HEK293 (cell line): ENCODE data around the gene COL6A1.

ENCODE experiments used
- GLIS1 ChIP-seq: fragments of 450-650 bp; formaldehyde crosslinking; IDR thresholded peaks from 2 replicates; pipeline ENCODE4 v1.5.1; 2016; ENCODE audit warnings: missing biosample characterization, missing genetic modification characterization
- SP2 ChIP-seq: fragments of 450-650 bp; formaldehyde crosslinking; IDR thresholded peaks from 2 replicates; pipeline ENCODE4 v1.5.1; 2016; ENCODE audit warnings: missing biosample characterization, missing genetic modification characterization
- ZNF274 ChIP-seq, 2 experiments: fragments of 200-500 bp in 1 of 2; fragments of 450-650 bp in 1 of 2; sonication (Bioruptor generic) in 1 of 2; formaldehyde crosslinking in 1 of 2; IDR thresholded peaks; 2 replicates each; pipeline versions ENCODE4 v1.5.1 to v1.6.1; 2014 to 2016; ENCODE audit warnings: borderline replicate concordance in 1 of 2, inconsistent platforms in 1 of 2, low read length in 1 of 2, missing biosample characterization in 1 of 2, missing genetic modification characterization in 1 of 2
- ZNF280D ChIP-seq: fragments of 450-650 bp; formaldehyde crosslinking; IDR thresholded peaks from 2 replicates; pipeline ENCODE4 v1.5.1; 2016; ENCODE audit warnings: missing biosample characterization, missing genetic modification characterization
- ZNF302 ChIP-seq: fragments of 450-650 bp; formaldehyde crosslinking; IDR thresholded peaks from 2 replicates; pipeline ENCODE4 v1.5.1; 2016; ENCODE audit warnings: missing biosample characterization, missing genetic modification characterization, low read depth
- ZNF639 ChIP-seq: fragments of 450-650 bp; formaldehyde crosslinking; IDR thresholded peaks from 2 replicates; pipeline ENCODE4 v1.5.1; 2016; ENCODE audit warnings: missing biosample characterization, missing genetic modification characterization
- ZNF654 ChIP-seq: fragments of 450-650 bp; formaldehyde crosslinking; IDR thresholded peaks from 2 replicates; pipeline ENCODE4 v1.5.1; 2016; ENCODE audit warnings: low read depth, missing biosample characterization, missing genetic modification characterization
- ZNF830 ChIP-seq: fragments of 450-650 bp; IDR thresholded peaks from 2 replicates; pipeline ENCODE4 v1.5.0; 2018; ENCODE audit warnings: missing biosample characterization, missing genetic modification characterization, low read depth, mild to moderate bottlenecking, moderate library complexity
- TF ChIP-seq, protein P1 (sequence below): fragments of 450-650 bp; formaldehyde crosslinking; IDR thresholded peaks from 2 replicates; pipeline ENCODE4 v1.5.1; 2016; ENCODE audit warnings: missing biosample characterization, missing genetic modification characterization
- TF ChIP-seq, protein P2 (sequence below): fragments of 450-650 bp; formaldehyde crosslinking; IDR thresholded peaks from 2 replicates; pipeline ENCODE4 v1.5.1; 2016; ENCODE audit warnings: missing biosample characterization, missing genetic modification characterization
- TF ChIP-seq, protein P3 (sequence below): fragments of 450-650 bp; formaldehyde crosslinking; IDR thresholded peaks from 2 replicates; pipeline ENCODE4 v1.5.1; 2016; ENCODE audit warnings: missing biosample characterization, missing genetic modification characterization

DNA sequence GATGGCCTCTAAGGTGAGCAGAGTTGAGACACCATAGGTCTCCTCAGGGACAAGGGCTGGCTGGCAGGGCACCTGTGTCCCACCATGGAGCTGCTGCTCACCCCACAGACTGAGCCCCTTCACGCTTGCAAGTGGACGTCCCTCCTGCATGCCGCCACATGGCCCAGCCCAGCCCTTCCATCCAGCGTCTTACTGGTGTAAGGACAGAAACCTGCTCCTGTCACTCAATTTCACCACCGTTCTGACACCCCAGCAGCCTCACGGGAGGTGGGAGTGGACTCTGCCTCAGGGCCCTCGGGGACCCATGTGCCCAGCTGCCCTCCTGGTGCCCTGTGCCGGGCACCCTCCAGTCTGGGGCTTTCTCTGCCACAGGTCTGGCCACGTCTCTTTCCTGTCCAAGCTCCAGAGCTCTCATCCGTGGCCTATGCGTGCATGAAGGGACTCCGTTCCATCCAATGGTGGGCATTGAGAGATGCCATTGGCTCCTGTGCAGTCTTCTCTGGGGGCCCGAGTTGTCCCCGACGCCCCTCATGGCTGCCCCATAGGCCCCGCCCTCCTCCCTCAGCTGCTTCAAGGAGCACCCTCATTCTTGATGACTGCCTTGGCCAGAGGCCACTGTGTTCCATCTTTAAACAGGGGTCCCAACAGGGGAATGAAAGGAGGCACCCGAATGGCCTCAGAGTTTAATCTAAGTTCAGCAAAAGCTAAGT, 42.6 kb upstream of the COL6A1 start:
- TF ChIP-seq GLIS1: no peak
- TF ChIP-seq ZNF639 (tag by site-specific recombination): no peak
- no peak for TF ChIP-seq ZNF280D (tag by site-specific recombination)
- TF ChIP-seq, protein P1, sequence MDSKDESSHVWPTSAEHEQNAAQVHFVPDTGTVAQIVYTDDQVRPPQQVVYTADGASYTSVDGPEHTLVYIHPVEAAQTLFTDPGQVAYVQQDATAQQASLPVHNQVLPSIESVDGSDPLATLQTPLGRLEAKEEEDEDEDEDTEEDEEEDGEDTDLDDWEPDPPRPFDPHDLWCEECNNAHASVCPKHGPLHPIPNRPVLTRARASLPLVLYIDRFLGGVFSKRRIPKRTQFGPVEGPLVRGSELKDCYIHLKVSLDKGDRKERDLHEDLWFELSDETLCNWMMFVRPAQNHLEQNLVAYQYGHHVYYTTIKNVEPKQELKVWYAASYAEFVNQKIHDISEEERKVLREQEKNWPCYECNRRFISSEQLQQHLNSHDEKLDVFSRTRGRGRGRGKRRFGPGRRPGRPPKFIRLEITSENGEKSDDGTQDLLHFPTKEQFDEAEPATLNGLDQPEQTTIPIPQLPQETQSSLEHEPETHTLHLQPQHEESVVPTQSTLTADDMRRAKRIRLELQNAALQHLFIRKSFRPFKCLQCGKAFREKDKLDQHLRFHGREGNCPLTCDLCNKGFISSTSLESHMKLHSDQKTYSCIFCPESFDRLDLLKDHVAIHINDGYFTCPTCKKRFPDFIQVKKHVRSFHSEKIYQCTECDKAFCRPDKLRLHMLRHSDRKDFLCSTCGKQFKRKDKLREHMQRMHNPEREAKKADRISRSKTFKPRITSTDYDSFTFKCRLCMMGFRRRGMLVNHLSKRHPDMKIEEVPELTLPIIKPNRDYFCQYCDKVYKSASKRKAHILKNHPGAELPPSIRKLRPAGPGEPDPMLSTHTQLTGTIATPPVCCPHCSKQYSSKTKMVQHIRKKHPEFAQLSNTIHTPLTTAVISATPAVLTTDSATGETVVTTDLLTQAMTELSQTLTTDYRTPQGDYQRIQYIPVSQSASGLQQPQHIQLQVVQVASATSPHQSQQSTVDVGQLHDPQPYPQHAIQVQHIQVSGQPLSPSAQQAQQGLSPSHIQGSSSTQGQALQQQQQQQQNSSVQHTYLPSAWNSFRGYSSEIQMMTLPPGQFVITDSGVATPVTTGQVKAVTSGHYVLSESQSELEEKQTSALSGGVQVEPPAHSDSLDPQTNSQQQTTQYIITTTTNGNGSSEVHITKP (tag by site-specific recombination): no peak
- TF ChIP-seq, protein P2, sequence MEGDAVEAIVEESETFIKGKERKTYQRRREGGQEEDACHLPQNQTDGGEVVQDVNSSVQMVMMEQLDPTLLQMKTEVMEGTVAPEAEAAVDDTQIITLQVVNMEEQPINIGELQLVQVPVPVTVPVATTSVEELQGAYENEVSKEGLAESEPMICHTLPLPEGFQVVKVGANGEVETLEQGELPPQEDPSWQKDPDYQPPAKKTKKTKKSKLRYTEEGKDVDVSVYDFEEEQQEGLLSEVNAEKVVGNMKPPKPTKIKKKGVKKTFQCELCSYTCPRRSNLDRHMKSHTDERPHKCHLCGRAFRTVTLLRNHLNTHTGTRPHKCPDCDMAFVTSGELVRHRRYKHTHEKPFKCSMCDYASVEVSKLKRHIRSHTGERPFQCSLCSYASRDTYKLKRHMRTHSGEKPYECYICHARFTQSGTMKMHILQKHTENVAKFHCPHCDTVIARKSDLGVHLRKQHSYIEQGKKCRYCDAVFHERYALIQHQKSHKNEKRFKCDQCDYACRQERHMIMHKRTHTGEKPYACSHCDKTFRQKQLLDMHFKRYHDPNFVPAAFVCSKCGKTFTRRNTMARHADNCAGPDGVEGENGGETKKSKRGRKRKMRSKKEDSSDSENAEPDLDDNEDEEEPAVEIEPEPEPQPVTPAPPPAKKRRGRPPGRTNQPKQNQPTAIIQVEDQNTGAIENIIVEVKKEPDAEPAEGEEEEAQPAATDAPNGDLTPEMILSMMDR: no peak
- TF ChIP-seq SP2: no peak
- no peak for TF ChIP-seq ZNF830 (tag by site-specific recombination)
- TF ChIP-seq ZNF274 (IDR thresholded peaks at IDR 0.05; ENCODE audit: low read length): no peak
- TF ChIP-seq ZNF274 (tag by site-specific recombination; IDR thresholded peaks at IDR 0.05; ENCODE audit: borderline replicate concordance): no peak
- TF ChIP-seq ZNF654 (tag by site-specific recombination): no peak
- TF ChIP-seq, protein P3, sequence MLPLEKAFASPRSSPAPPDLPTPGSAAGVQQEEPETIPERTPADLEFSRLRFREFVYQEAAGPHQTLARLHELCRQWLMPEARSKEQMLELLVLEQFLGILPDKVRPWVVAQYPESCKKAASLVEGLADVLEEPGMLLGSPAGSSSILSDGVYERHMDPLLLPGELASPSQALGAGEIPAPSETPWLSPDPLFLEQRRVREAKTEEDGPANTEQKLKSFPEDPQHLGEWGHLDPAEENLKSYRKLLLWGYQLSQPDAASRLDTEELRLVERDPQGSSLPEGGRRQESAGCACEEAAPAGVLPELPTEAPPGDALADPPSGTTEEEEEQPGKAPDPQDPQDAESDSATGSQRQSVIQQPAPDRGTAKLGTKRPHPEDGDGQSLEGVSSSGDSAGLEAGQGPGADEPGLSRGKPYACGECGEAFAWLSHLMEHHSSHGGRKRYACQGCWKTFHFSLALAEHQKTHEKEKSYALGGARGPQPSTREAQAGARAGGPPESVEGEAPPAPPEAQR (tag by site-specific recombination): no peak
- TF ChIP-seq ZNF302 (tag by site-specific recombination): no peak
